WTC11 (cell line): ENCODE data around the gene LDLRAD3. TPM values are rescaled to one million over a fixed set of nuclear protein-coding genes. Genes with fewer than 3 reads are reported as not detected.

Source experiments
- ATAC-seq: fragments of 200-7000 bp; cut with Tn5 transposase; 2 replicates; pipeline ENCODE4 v1.10.0; 2021; ENCODE audit warnings: mild to moderate bottlenecking, moderate library complexity
- CTCF ChIA-PET: fragments of 300-600 bp; sonication (Branson Sonifier 250); formaldehyde crosslinking; loops from one replicate; lab custom pipeline; 2021; ENCODE audit warnings: antibody characterized with exemption; lab: Charles Lee
- POLR2A ChIA-PET: fragments of 350-600 bp; sonication (Branson Sonifier 250); formaldehyde crosslinking; loops from one replicate; lab custom pipeline; 2021; ENCODE audit warnings: antibody characterized with exemption; lab: Charles Lee
- DNase-seq: peaks from one replicate; pipeline ENCODE4 v3.0.0; 2021; ENCODE audit warnings: low spot score
- H3K27ac Mint-ChIP-seq: 2 replicates; pipeline ENCODE4 v1.8.0; 2021; ENCODE audit warnings: mixed read lengths
- H3K27me3 Mint-ChIP-seq: 2 replicates; pipeline ENCODE4 v1.8.0; 2021; ENCODE audit warnings: low read depth, mild to moderate bottlenecking, moderate library complexity, mixed read lengths
- H3K36me3 Mint-ChIP-seq: 2 replicates; pipeline ENCODE4 v1.8.0; 2021; ENCODE audit warnings: mixed read lengths
- H3K4me1 Mint-ChIP-seq: 2 replicates; pipeline ENCODE4 v1.8.0; 2022; ENCODE audit warnings: mixed read lengths
- H3K4me3 Mint-ChIP-seq: 2 replicates; pipeline ENCODE4 v1.8.0; 2021; ENCODE audit warnings: mild to moderate bottlenecking, moderate library complexity, mixed read lengths
- H3K9me3 Mint-ChIP-seq: 2 replicates; pipeline ENCODE4 v1.8.0; 2021; ENCODE audit warnings: mixed read lengths
- ESRRA ChIP-seq: sonication (generic); formaldehyde crosslinking; IDR thresholded peaks from 2 replicates; pipeline ENCODE4 v1.8.1; 2022; ENCODE audit warnings: mild to moderate bottlenecking, missing genetic modification reagents, borderline replicate concordance
- FOXK1 ChIP-seq: sonication (generic); formaldehyde crosslinking; IDR thresholded peaks from 2 replicates; pipeline ENCODE4 v1.8.0; 2022; ENCODE audit warnings: mild to moderate bottlenecking, moderate library complexity, missing genetic modification reagents
- FOXP1 ChIP-seq: sonication (generic); formaldehyde crosslinking; IDR thresholded peaks from 2 replicates; pipeline ENCODE4 v1.8.0; 2022; ENCODE audit warnings: missing genetic modification reagents, mild to moderate bottlenecking, moderate library complexity, borderline replicate concordance
- GTF2I ChIP-seq: fragments of 250-450 bp; sonication (Bioruptor Pico); conservative IDR thresholded peaks from 2 replicates; pipeline ENCODE4 v1.4.0; 2021; ENCODE audit warnings: mild to moderate bottlenecking
- KAT7 ChIP-seq: sonication (generic); formaldehyde crosslinking; IDR thresholded peaks from 2 replicates; pipeline ENCODE4 v1.8.1; 2023; ENCODE audit warnings: missing genetic modification reagents, mild to moderate bottlenecking, borderline replicate concordance
- MXD4 ChIP-seq: fragments of 250-450 bp; sonication (Bioruptor Pico); IDR thresholded peaks from 2 replicates; pipeline ENCODE4 v1.8.0; 2021; ENCODE audit warnings: mild to moderate bottlenecking, moderate library complexity, borderline replicate concordance
- MYBL2 ChIP-seq: sonication (generic); formaldehyde crosslinking; IDR thresholded peaks from 2 replicates; pipeline ENCODE4 v1.8.1; 2023; ENCODE audit warnings: mild to moderate bottlenecking, moderate library complexity, missing genetic modification reagents
- RORB ChIP-seq: fragments of 250-450 bp; sonication (Bioruptor Pico); IDR thresholded peaks from 2 replicates; pipeline ENCODE4 v1.9.0; 2021; ENCODE audit warnings: mild to moderate bottlenecking
- TEAD4 ChIP-seq: sonication (generic); formaldehyde crosslinking; IDR thresholded peaks from 2 replicates; pipeline ENCODE4 v1.8.0; 2022; ENCODE audit warnings: mild to moderate bottlenecking, missing genetic modification reagents
- ZNF121 ChIP-seq: sonication (generic); formaldehyde crosslinking; IDR thresholded peaks from 2 replicates; pipeline ENCODE4 v1.8.0; 2023; ENCODE audit warnings: missing genetic modification reagents
- ZNF219 ChIP-seq: sonication (generic); formaldehyde crosslinking; IDR thresholded peaks from 2 replicates; pipeline ENCODE4 v1.8.0; 2023; ENCODE audit warnings: missing genetic modification reagents, mild to moderate bottlenecking, borderline replicate concordance
- ZNF232 ChIP-seq: sonication (generic); formaldehyde crosslinking; IDR thresholded peaks from 2 replicates; pipeline ENCODE4 v1.8.0; 2022; ENCODE audit warnings: mild to moderate bottlenecking, missing genetic modification reagents
- ZNF317 ChIP-seq: sonication (generic); formaldehyde crosslinking; IDR thresholded peaks from 2 replicates; pipeline ENCODE4 v1.8.1; 2023; ENCODE audit warnings: low read depth, mild to moderate bottlenecking, moderate library complexity, missing genetic modification reagents, borderline replicate concordance
- total RNA-seq: library from RNA; stranded (reverse); gene quantifications from 3 replicates; pipeline ENCODE4 v1.2.3, GENCODE V29; 2021
- TF ChIP-seq, protein P1 (sequence below): fragments of 250-450 bp; sonication (Bioruptor Pico); conservative IDR thresholded peaks from 2 replicates; pipeline ENCODE4 v1.9.0; 2021; ENCODE audit warnings: mild to moderate bottlenecking
- TF ChIP-seq, protein P2 (sequence below): sonication (generic); formaldehyde crosslinking; conservative IDR thresholded peaks from 2 replicates; pipeline ENCODE4 v1.8.1; 2022; ENCODE audit warnings: mild to moderate bottlenecking, missing genetic modification reagents
- TF ChIP-seq, protein P3 (sequence below): sonication (generic); formaldehyde crosslinking; IDR thresholded peaks from 2 replicates; pipeline ENCODE4 v1.8.1; 2023; ENCODE audit warnings: mild to moderate bottlenecking, missing genetic modification reagents, moderate library complexity
- TF ChIP-seq, protein P4 (sequence below): sonication (generic); formaldehyde crosslinking; IDR thresholded peaks from 2 replicates; pipeline ENCODE4 v1.8.0; 2022; ENCODE audit warnings: missing genetic modification reagents
- TF ChIP-seq, protein P5 (sequence below): sonication (generic); formaldehyde crosslinking; IDR thresholded peaks from 2 replicates; pipeline ENCODE4 v1.8.0; 2022; ENCODE audit warnings: mild to moderate bottlenecking, missing genetic modification reagents
- TF ChIP-seq, protein P6 (sequence below): sonication (generic); formaldehyde crosslinking; IDR thresholded peaks from 2 replicates; pipeline ENCODE4 v1.8.1; 2023; ENCODE audit warnings: mild to moderate bottlenecking, missing genetic modification reagents
- TF ChIP-seq, protein P7 (sequence below): fragments of 250-450 bp; sonication (Bioruptor Pico); IDR thresholded peaks from 2 replicates; pipeline ENCODE4 v1.9.0; 2021; ENCODE audit warnings: moderate library complexity, mild to moderate bottlenecking, inconsistent platforms, borderline replicate concordance
- TF ChIP-seq, protein P8 (sequence below): fragments of 250-450 bp; sonication (Bioruptor Pico); IDR thresholded peaks from 2 replicates; pipeline ENCODE4 v1.8.0; 2021; ENCODE audit warnings: mild to moderate bottlenecking

LDLRAD3 gene
- total RNA-seq, 1 experiment from 2014 or later = 14.5 TPM

DNA sequence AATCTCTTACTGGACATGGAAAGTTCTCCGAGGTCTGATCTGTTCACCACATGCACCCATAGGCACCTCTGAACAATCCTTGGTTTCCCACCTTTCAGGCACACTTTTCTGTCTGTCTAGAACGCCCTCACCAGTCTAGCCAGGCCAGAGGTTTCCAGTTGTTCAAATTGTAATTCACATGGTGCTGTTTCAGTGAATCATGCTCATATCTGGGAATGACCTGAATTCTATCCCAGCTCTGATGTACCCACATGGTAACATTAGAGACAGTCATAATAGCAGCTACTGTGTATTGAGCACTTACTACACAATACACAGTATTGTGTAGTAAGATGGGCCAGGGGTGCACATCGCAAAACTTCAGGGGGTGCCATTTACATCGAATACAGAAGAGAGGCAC lies 207.1 kb downstream of the LDLRAD3 start (continued):
- TF ChIP-seq, protein P1, sequence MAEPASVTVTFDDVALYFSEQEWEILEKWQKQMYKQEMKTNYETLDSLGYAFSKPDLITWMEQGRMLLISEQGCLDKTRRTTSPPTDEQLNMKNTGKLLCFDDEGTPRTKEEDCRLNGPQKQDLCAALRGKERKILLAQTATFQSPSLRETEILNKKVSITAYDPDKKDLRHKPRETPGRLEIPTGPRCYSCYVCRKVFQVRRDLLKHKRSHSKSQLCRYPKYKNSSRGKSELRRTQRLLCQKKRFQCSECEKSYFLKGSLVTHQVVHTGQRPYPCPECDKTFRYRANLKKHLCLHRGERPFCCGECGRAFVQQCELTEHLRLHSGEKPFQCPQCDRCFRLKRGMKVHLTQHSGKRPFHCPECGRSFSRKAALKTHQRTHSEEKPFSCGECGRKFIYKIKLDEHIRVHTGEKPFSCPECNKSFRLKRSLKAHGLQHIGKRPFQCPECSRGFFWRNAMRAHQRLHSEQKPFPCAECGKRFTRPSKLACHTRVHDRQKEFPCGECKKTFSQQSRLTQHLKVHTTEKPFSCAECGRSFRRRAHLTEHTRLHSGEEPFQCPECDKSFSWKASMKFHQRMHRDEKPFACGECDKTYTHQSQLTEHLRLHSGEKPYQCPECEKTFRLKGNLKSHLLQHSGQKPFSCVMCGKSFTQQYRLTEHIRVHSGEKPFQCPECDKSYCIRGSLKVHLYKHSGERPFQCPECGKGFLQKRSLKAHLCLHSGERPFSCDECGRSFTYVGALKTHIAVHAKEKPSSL (CRISPR knock-in tag) = no peak
- no peak for TF ChIP-seq ZNF232 (CRISPR knock-in tag)
- TF ChIP-seq, protein P2, sequence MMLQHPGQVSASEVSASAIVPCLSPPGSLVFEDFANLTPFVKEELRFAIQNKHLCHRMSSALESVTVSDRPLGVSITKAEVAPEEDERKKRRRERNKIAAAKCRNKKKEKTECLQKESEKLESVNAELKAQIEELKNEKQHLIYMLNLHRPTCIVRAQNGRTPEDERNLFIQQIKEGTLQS (CRISPR knock-in tag) = no peak
- TF ChIP-seq, protein P3, sequence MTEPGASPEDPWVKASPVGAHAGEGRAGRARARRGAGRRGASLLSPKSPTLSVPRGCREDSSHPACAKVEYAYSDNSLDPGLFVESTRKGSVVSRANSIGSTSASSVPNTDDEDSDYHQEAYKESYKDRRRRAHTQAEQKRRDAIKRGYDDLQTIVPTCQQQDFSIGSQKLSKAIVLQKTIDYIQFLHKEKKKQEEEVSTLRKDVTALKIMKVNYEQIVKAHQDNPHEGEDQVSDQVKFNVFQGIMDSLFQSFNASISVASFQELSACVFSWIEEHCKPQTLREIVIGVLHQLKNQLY = no peak
- TF ChIP-seq FOXP1 = no peak

DNA sequence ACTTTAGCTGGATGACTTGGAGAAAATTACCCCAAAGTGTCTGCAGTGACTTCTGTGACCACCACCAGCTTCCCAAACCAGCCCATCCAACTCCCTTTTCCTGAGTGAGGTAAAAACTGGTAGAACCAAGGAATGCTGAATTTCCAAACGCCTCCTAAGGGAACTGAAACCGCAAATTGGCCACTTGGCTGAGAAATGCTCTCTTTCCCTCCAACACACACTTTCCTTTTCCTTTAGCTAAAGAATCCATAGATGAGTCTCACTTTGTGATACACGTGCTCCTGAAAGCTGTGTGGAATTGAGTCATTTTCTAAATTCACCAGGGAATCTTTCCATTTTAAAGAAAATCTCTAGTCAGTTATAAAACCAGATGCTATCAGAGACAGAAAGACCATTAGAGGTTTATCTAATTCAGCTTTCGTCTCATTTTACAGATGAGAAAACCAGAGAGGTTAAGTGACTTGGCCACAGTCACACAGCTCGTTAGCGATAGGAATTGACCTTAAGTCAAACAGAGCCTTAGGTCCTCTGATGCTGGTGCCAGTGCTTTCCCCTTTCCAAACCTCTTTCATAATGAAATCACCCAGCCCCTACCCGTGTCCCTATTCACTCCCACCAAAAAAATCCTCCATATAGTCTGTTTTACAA lies 208.2 kb downstream of the LDLRAD3 start:
- H3K4me3 Mint-ChIP-seq = no peak overlapping the region
- ChIA-PET CTCF (interaction anchor here (1.0 to 4.8 kb wide), 3 partner anchors 82 to 330 kb away, joined by 3 to 47 read pairs (median 3); no protein-coding TSS in a partner anchor), POLR2A (no interaction called here)
- ATAC-seq = no peak
- H3K27me3 Mint-ChIP-seq = no peaks in the 10 kb centered on the region
- 0 out of 2 replicates have a peak, but pooled peaks cover 4% of the 10 kb centered on the region for H3K36me3 Mint-ChIP-seq
- no peak for DNase-seq
- 0 out of 2 replicates have a peak overlapping the region, but pooled peaks have one; percentile 1 for H3K27ac Mint-ChIP-seq
- H3K9me3 Mint-ChIP-seq = no peaks in the 10 kb centered on the region
- H3K4me1 Mint-ChIP-seq = peaks cover 44% of the 10 kb centered on the region
- no peak for TF ChIP-seq ESRRA (CRISPR knock-in tag)
- TF ChIP-seq ZNF121 (CRISPR knock-in tag) = no peak
- TF ChIP-seq, protein P4, sequence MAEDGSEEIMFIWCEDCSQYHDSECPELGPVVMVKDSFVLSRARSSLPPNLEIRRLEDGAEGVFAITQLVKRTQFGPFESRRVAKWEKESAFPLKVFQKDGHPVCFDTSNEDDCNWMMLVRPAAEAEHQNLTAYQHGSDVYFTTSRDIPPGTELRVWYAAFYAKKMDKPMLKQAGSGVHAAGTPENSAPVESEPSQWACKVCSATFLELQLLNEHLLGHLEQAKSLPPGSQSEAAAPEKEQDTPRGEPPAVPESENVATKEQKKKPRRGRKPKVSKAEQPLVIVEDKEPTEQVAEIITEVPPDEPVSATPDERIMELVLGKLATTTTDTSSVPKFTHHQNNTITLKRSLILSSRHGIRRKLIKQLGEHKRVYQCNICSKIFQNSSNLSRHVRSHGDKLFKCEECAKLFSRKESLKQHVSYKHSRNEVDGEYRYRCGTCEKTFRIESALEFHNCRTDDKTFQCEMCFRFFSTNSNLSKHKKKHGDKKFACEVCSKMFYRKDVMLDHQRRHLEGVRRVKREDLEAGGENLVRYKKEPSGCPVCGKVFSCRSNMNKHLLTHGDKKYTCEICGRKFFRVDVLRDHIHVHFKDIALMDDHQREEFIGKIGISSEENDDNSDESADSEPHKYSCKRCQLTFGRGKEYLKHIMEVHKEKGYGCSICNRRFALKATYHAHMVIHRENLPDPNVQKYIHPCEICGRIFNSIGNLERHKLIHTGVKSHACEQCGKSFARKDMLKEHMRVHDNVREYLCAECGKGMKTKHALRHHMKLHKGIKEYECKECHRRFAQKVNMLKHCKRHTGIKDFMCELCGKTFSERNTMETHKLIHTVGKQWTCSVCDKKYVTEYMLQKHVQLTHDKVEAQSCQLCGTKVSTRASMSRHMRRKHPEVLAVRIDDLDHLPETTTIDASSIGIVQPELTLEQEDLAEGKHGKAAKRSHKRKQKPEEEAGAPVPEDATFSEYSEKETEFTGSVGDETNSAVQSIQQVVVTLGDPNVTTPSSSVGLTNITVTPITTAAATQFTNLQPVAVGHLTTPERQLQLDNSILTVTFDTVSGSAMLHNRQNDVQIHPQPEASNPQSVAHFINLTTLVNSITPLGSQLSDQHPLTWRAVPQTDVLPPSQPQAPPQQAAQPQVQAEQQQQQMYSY (CRISPR knock-in tag) = no peak
- TF ChIP-seq, protein P5, sequence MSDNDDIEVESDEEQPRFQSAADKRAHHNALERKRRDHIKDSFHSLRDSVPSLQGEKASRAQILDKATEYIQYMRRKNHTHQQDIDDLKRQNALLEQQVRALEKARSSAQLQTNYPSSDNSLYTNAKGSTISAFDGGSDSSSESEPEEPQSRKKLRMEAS (CRISPR knock-in tag) = no peak
- TF ChIP-seq, protein P6, sequence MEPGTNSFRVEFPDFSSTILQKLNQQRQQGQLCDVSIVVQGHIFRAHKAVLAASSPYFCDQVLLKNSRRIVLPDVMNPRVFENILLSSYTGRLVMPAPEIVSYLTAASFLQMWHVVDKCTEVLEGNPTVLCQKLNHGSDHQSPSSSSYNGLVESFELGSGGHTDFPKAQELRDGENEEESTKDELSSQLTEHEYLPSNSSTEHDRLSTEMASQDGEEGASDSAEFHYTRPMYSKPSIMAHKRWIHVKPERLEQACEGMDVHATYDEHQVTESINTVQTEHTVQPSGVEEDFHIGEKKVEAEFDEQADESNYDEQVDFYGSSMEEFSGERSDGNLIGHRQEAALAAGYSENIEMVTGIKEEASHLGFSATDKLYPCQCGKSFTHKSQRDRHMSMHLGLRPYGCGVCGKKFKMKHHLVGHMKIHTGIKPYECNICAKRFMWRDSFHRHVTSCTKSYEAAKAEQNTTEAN (CRISPR knock-in tag) = no peak
- TF ChIP-seq, protein P7, sequence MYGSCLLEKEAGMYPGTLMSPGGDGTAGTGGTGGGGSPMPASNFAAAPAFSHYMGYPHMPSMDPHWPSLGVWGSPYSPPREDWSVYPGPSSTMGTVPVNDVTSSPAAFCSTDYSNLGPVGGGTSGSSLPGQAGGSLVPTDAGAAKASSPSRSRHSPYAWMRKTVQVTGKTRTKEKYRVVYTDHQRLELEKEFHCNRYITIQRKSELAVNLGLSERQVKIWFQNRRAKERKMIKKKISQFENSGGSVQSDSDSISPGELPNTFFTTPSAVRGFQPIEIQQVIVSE = no peak
- TF ChIP-seq TEAD4 = no peak
- TF ChIP-seq, protein P8, sequence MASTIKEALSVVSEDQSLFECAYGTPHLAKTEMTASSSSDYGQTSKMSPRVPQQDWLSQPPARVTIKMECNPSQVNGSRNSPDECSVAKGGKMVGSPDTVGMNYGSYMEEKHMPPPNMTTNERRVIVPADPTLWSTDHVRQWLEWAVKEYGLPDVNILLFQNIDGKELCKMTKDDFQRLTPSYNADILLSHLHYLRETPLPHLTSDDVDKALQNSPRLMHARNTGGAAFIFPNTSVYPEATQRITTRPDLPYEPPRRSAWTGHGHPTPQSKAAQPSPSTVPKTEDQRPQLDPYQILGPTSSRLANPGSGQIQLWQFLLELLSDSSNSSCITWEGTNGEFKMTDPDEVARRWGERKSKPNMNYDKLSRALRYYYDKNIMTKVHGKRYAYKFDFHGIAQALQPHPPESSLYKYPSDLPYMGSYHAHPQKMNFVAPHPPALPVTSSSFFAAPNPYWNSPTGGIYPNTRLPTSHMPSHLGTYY (CRISPR knock-in tag) = no peak
- TF ChIP-seq ZNF219 = no peak
- no peak for TF ChIP-seq MXD4 (CRISPR knock-in tag)
- no peak for TF ChIP-seq MYBL2
- TF ChIP-seq FOXK1 (CRISPR knock-in tag) = no peak
- TF ChIP-seq ZNF317 (CRISPR knock-in tag) = no peak
- TF ChIP-seq RORB (CRISPR knock-in tag) = no peak
- no peak for TF ChIP-seq GTF2I (CRISPR knock-in tag)
- TF ChIP-seq KAT7 (CRISPR knock-in tag) = no peak
